Measurements from ENCODE around the gene CNNM2.

CNNM2 gene

GRCh38 chr10:102988404-102989314 is 70.6 kb downstream of the CNNM2 start:
- TF ChIP-seq ZBTB17 (tag by site-specific recombination; IDR thresholded peaks at IDR 0.05) (peak; percentile 59; the same call in 1 of the 2 replicates), ZNF335 (tag by site-specific recombination; conservative IDR thresholded peaks at IDR 0.05) (peak; percentile 16; the same call in 1 of the 2 replicates), ZNF10 (tag by site-specific recombination; IDR thresholded peaks at IDR 0.05) (peak; percentile 71; the same call in 1 of the 2 replicates), IKZF3 (tag by site-specific recombination; IDR thresholded peaks at IDR 0.05) (no peak), WT1 (tag by site-specific recombination; IDR thresholded peaks at IDR 0.05) (0 out of 2 replicates have a peak, but pooled peaks have one; percentile 11), SCRT1 (tag by site-specific recombination; IDR thresholded peaks at IDR 0.05; ENCODE audit: borderline replicate concordance) (peak; percentile 72), TCF7L2 (IDR thresholded peaks at IDR 0.05; ENCODE audit: borderline replicate concordance, low read depth, low read length) (no peak), ZNF624 (tag by site-specific recombination; IDR thresholded peaks at IDR 0.05) (no peak), ZNF626 (tag by site-specific recombination; IDR thresholded peaks at IDR 0.05) (no peak), GLIS2 (tag by site-specific recombination; IDR thresholded peaks at IDR 0.05) (no peak), PRDM6 (tag by site-specific recombination; IDR thresholded peaks at IDR 0.05) (peak; percentile 49; the same call in 1 of the 2 replicates), ZNF629 (tag by site-specific recombination; IDR thresholded peaks at IDR 0.05) (0 out of 2 replicates have a peak, but pooled peaks have one; percentile 12), ZNF366 (tag by site-specific recombination; conservative IDR thresholded peaks at IDR 0.05) (peak; percentile 41; the same call in 1 of the 2 replicates), ZFP41 (tag by site-specific recombination; IDR thresholded peaks at IDR 0.05; ENCODE audit: borderline replicate concordance) (no peak), SCRT2 (tag by site-specific recombination; IDR thresholded peaks at IDR 0.05) (peak; percentile 82), ZNF341 (tag by site-specific recombination; IDR thresholded peaks at IDR 0.05; ENCODE audit: low read depth) (0 out of 2 replicates have a peak, but pooled peaks have one; percentile 12), FEZF1 (tag by site-specific recombination; IDR thresholded peaks at IDR 0.05) (peak; percentile 43), ZNF184 (tag by site-specific recombination; IDR thresholded peaks at IDR 0.05) (0 out of 2 replicates have a peak, but pooled peaks have one; percentile 21), OSR2 (tag by site-specific recombination; IDR thresholded peaks at IDR 0.05) (peak; percentile 51)
- ChIA-PET CTCF (interaction anchor here (1.6 kb wide), 2 partner anchors 66 to 70 kb away, joined by 3 to 4 read pairs; partner anchors contain the start of gene CNNM2), POLR2A (no interaction called here)
- Histone ChIP-seq H3K36me3 (ENCODE audit: control insufficient read depth in 2 of 2, insufficient read depth in 1 of 2, low read length in 2 of 2) (no peaks in the 10 kb centered on the region), H3K4me1 (ENCODE audit: control insufficient read depth, insufficient read depth, low read length) (peaks cover 3% of the 10 kb centered on the region; the same call in 1 of the 2 replicates), H3K4me3 (ENCODE audit: low read depth, low read length) (no peak overlapping the region), H3K27ac (ENCODE audit: extremely low read depth, low read depth, low read length) (no peak overlapping the region), H3K9me3 (ENCODE audit: control insufficient read depth, insufficient read depth, low read depth, low read length) (no peaks in the 10 kb centered on the region)

- peaks cover 5% of the 10 kb centered on the region; the same call in 1 of the 2 replicates for H3K4me1 ChIP-seq (ENCODE audit: control insufficient read depth, insufficient read depth, low read length)
- ChIA-PET CTCF (interaction anchor here (0.8 kb wide), 1 partner anchor 52 kb away, joined by 3 read pairs; no protein-coding TSS in a partner anchor), POLR2A (no interaction called here)
- H3K27ac ChIP-seq (ENCODE audit: extremely low read depth, low read depth, low read length) = no peak overlapping the region
- no peaks in the 10 kb centered on the region for H3K36me3 ChIP-seq (ENCODE audit: control insufficient read depth in 2 of 2, insufficient read depth in 1 of 2, low read length in 2 of 2)
- H3K9me3 ChIP-seq (ENCODE audit: control insufficient read depth, insufficient read depth, low read depth, low read length) = no peaks in the 10 kb centered on the region
- no peak overlapping the region for H3K4me3 ChIP-seq (ENCODE audit: low read depth, low read length)
- no peak for TF ChIP-seq EGR2 (tag by site-specific recombination; IDR thresholded peaks at IDR 0.05; ENCODE audit: low read depth)
- TF ChIP-seq ZBTB17 (tag by site-specific recombination; IDR thresholded peaks at IDR 0.05) = peak; percentile 71
- no peak for TF ChIP-seq ZSCAN30 (tag by site-specific recombination; IDR thresholded peaks at IDR 0.05)
- TF ChIP-seq ZNF513 (tag by site-specific recombination; IDR thresholded peaks at IDR 0.05) = peak; percentile 77
- TF ChIP-seq ZNF23 (tag by site-specific recombination; IDR thresholded peaks at IDR 0.05; ENCODE audit: borderline replicate concordance) = no peak
These were observed 76.6 kb downstream of the CNNM2 start for GRCh38 chr10:102994531-102995295.

Measured in HEK293 (cell line).